Measurements from ENCODE around the gene FOSB. TPM values are rescaled to one million over a fixed set of nuclear protein-coding genes. Genes with fewer than 3 reads are reported as not detected.

The FOSB gene
- total and polyA plus RNA-seq, 9 of the 15 experiments (the other 6 are each of a cell fraction or from before 2014, with no cell fraction given) = 0.11 to 2.7 (median 0.73) TPM

GRCh38 chr19:45506989-45507871 lies 39.4 kb downstream of the FOSB start, which contains the start of gene VASP (continued):
- TF ChIP-seq E2F6 (IDR thresholded peaks at IDR 0.05; ENCODE audit: borderline replicate concordance in 1 of 2, extremely low read depth in 1 of 2, insufficient read depth in 1 of 2, insufficient read length in 1 of 2, low read depth in 1 of 2, low read length in 1 of 2, poor library complexity in 1 of 2, severe bottlenecking in 1 of 2) (peak; percentile 73 to 78), ATF6 (CRISPR knock-in tag; IDR thresholded peaks at IDR 0.05) (0 out of 2 replicates have a peak, but pooled peaks have one; percentile 60), TBP (optimal IDR thresholded peaks at IDR 0.05; ENCODE audit: low read depth, low read length) (peak; percentile 95), POLR2B (IDR thresholded peaks at IDR 0.05; ENCODE audit: low read depth, partially characterized antibody) (peak; percentile 93), ZFP91 (CRISPR knock-in tag; IDR thresholded peaks at IDR 0.05) (peak; percentile 99), ZNF121 (CRISPR knock-in tag; conservative IDR thresholded peaks at IDR 0.05) (no peak), SNIP1 (IDR thresholded peaks at IDR 0.05; ENCODE audit: low read depth) (peak; percentile 99), ZNF398 (CRISPR knock-in tag; IDR thresholded peaks at IDR 0.05) (no peak), LCOR (CRISPR knock-in tag; IDR thresholded peaks at IDR 0.05) (peak; percentile 90), HNRNPLL (IDR thresholded peaks at IDR 0.05; ENCODE audit: low read depth, low read length, poor library complexity, severe bottlenecking) (peak; percentile 27), ZC3H4 (CRISPR knock-in tag; IDR thresholded peaks at IDR 0.05; ENCODE audit: borderline replicate concordance) (0 out of 2 replicates have a peak, but pooled peaks have one; percentile 51), TAF1 (IDR thresholded peaks at IDR 0.05; ENCODE audit: control insufficient read depth, extremely low read depth, insufficient read depth, low read length, severe bottlenecking) (peak; percentile 95), VEZF1 (CRISPR knock-in tag; IDR thresholded peaks at IDR 0.05) (peak; percentile 77)
